Measurements from ENCODE around the gene STRIP2. TPM values are rescaled to one million over a fixed set of nuclear protein-coding genes. Genes with fewer than 3 reads are reported as not detected.

Gene STRIP2
- total RNA-seq, 2 donors from 2014 or later = 11.7 to 15.8 TPM

DNA sequence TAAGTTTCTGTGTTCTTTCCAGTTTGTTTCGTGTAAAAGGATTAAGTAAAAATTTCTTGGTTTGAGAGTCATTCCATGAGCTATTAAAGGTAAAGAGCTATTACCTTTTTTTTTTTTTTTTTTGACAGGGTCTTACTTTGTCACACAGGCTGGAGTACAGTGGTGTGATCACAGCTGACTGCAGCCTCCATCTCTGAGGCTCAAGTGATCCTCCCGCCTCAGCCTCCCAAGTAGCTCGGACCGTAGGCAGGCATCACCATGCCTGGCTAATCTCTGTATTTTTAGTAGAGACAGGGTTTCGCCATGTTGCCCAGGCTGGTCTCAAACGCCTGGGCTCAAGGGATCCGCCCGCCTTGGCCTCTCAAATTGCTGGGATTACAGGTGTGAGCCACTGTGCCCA, 69.5 kb downstream of the STRIP2 start:
- WGBS, 2 experiments (ENCODE audit: insufficient coverage in 1 of 2, insufficient read length in 1 of 2) = 96 to 98% methylated on average over 7 to 8 of the region's 8 CpGs
- H3K27ac Mint-ChIP-seq = no peak overlapping the region
- H3K4me3 Mint-ChIP-seq = peak overlapping the region; percentile 68
- no peaks in the 10 kb centered on the region for H3K9me3 Mint-ChIP-seq
- Histone ChIP-seq H3K27me3 (ENCODE audit: control insufficient read depth, insufficient read depth, low read length, poor library complexity, severe bottlenecking) (peaks cover 29% of the 10 kb centered on the region), H3K9me3 (ENCODE audit: control insufficient read depth, low read length) (no peaks in the 10 kb centered on the region), H3K9ac (ENCODE audit: extremely low read depth, low read length, poor library complexity, severe bottlenecking) (no peak overlapping the region), H3K36me3 (ENCODE audit: control insufficient read depth, insufficient read depth, low read length) (no peaks in the 10 kb centered on the region), H3K4me1 (ENCODE audit: control insufficient read depth, insufficient read depth, low read length) (no peaks in the 10 kb centered on the region), H3K27ac (ENCODE audit: low read depth, low read length) (no peak overlapping the region), H3K4me3 (ENCODE audit: low read length) (no peak overlapping the region)
- H3K27me3 Mint-ChIP-seq (ENCODE audit: insufficient read depth) = peaks cover 34% of the 10 kb centered on the region
- no peaks in the 10 kb centered on the region for H3K36me3 Mint-ChIP-seq (ENCODE audit: low read depth)
- no peak for TF ChIP-seq CTCF (conservative IDR thresholded peaks at IDR 0.05)
- no peak for DNase-seq
- H3K4me1 Mint-ChIP-seq = peaks cover 6% of the 10 kb centered on the region

- TF ChIP-seq CTCF (conservative IDR thresholded peaks at IDR 0.05) = no peak
- Histone ChIP-seq H3K27me3 (ENCODE audit: control insufficient read depth, insufficient read depth, low read length, poor library complexity, severe bottlenecking) (no peaks in the 10 kb centered on the region), H3K9me3 (ENCODE audit: control insufficient read depth, low read length) (no peaks in the 10 kb centered on the region), H3K27ac (ENCODE audit: low read depth, low read length) (no peak overlapping the region), H3K4me3 (ENCODE audit: low read length) (no peak overlapping the region), H3K36me3 (ENCODE audit: control insufficient read depth, insufficient read depth, low read length) (no peaks in the 10 kb centered on the region), H3K9ac (ENCODE audit: extremely low read depth, low read length, poor library complexity, severe bottlenecking) (no peak overlapping the region), H3K4me1 (ENCODE audit: control insufficient read depth, insufficient read depth, low read length) (no peaks in the 10 kb centered on the region)
- H3K36me3 Mint-ChIP-seq (ENCODE audit: low read depth) = no peaks in the 10 kb centered on the region
- H3K4me1 Mint-ChIP-seq = no peaks in the 10 kb centered on the region
- 55 to 85% methylated on average over 2 to 8 of the region's 8 CpGs for WGBS, 2 experiments (ENCODE audit: insufficient coverage in 1 of 2, insufficient read length in 1 of 2)
- H3K9me3 Mint-ChIP-seq = peaks cover 6% of the 10 kb centered on the region
- no peak overlapping the region for H3K27ac Mint-ChIP-seq
- peak; percentile 49 for DNase-seq
- no peaks in the 10 kb centered on the region for H3K27me3 Mint-ChIP-seq (ENCODE audit: insufficient read depth)
- no peak overlapping the region for H3K4me3 Mint-ChIP-seq
These were observed 78.0 kb downstream of the STRIP2 start for GRCh38 chr7:129512192-129512591.

DNA sequence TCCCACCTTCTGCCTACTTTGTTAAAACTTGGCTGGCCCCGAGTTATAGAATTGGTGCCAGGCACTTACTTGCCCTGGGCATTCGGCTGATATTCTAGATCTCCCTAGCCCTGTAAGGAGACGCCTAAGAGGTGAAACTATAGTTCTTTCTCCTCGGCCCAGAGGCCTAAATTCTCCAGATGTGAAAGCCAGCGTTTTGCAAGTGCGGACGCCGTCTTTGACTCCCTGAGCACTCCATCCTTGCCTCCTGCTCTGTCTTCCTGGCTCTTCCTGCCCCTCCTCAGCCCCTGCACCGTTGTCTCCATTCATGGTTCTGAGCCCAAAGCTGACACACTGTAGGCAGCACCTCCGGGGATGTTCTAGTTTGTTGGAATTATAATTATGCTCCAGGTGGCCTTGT, 79.3 kb downstream of the STRIP2 start:
- TF ChIP-seq CTCF (conservative IDR thresholded peaks at IDR 0.05) = no peak
- H3K4me3 ChIP-seq (ENCODE audit: low read length) = no peak overlapping the region
- no peaks in the 10 kb centered on the region for H3K36me3 ChIP-seq (ENCODE audit: control insufficient read depth, insufficient read depth, low read length)
- no peaks in the 10 kb centered on the region for H3K27me3 Mint-ChIP-seq (ENCODE audit: insufficient read depth)
- H3K4me1 Mint-ChIP-seq = no peaks in the 10 kb centered on the region
- no peak overlapping the region for H3K27ac ChIP-seq (ENCODE audit: low read depth, low read length)
- H3K27ac Mint-ChIP-seq = no peak overlapping the region
- H3K4me1 ChIP-seq (ENCODE audit: control insufficient read depth, insufficient read depth, low read length) = no peaks in the 10 kb centered on the region
- H3K9me3 Mint-ChIP-seq = peaks cover 6% of the 10 kb centered on the region
- WGBS, 2 experiments (ENCODE audit: insufficient coverage in 1 of 2, insufficient read length in 1 of 2) = 87 to 98% methylated on average over 9 to 10 of the region's 10 CpGs
- H3K36me3 Mint-ChIP-seq (ENCODE audit: low read depth) = no peaks in the 10 kb centered on the region
- no peak for DNase-seq
- H3K4me3 Mint-ChIP-seq = no peak overlapping the region
- no peaks in the 10 kb centered on the region for H3K27me3 ChIP-seq (ENCODE audit: control insufficient read depth, insufficient read depth, low read length, poor library complexity, severe bottlenecking)
- no peak overlapping the region for H3K9ac ChIP-seq (ENCODE audit: extremely low read depth, low read length, poor library complexity, severe bottlenecking)
- H3K9me3 ChIP-seq (ENCODE audit: control insufficient read depth, low read length) = no peaks in the 10 kb centered on the region

Data from endodermal cell (in vitro differentiated cells).